Muscle layer of colon (tissue), 2 donors: Measurements from ENCODE around the gene PWP1.

Source experiments
- H3K27ac ChIP-seq: one replicate; pipeline ENCODE4 v1.7.0; 2013; ENCODE audit warnings: low read depth, mild to moderate bottlenecking, low read length, moderate library complexity
- H3K27me3 ChIP-seq, 2 donors: one replicate each; pipeline ENCODE4 v1.7.0; 2013; ENCODE audit warnings: low read length in 2 of 2, mild to moderate bottlenecking in 2 of 2; ENCODE audit not compliant: insufficient read depth in 2 of 2, control insufficient read depth in 1 of 2
- H3K36me3 ChIP-seq: one replicate; pipeline ENCODE4 v1.7.0; 2013; ENCODE audit warnings: mild to moderate bottlenecking, low read length; ENCODE audit not compliant: insufficient read depth
- H3K4me1 ChIP-seq: one replicate; pipeline ENCODE4 v1.7.0; 2013; ENCODE audit warnings: mild to moderate bottlenecking, low read length; ENCODE audit not compliant: insufficient read depth
- H3K4me3 ChIP-seq, 2 donors: one replicate each; pipeline ENCODE4 v1.7.0; 2013; ENCODE audit warnings: low read length in 2 of 2, low read depth in 1 of 2, mild to moderate bottlenecking in 1 of 2, moderate library complexity in 1 of 2
- H3K9ac ChIP-seq: one replicate; pipeline ENCODE4 v1.7.0; 2013; ENCODE audit warnings: low read length
- H3K9me3 ChIP-seq: one replicate; pipeline ENCODE4 v1.7.0; 2013; ENCODE audit warnings: mild to moderate bottlenecking, low read length
- donor health status: abdominal sarcoma.
- donor health status: Adenocarcinoma of cecum.

PWP1 gene

DNA sequence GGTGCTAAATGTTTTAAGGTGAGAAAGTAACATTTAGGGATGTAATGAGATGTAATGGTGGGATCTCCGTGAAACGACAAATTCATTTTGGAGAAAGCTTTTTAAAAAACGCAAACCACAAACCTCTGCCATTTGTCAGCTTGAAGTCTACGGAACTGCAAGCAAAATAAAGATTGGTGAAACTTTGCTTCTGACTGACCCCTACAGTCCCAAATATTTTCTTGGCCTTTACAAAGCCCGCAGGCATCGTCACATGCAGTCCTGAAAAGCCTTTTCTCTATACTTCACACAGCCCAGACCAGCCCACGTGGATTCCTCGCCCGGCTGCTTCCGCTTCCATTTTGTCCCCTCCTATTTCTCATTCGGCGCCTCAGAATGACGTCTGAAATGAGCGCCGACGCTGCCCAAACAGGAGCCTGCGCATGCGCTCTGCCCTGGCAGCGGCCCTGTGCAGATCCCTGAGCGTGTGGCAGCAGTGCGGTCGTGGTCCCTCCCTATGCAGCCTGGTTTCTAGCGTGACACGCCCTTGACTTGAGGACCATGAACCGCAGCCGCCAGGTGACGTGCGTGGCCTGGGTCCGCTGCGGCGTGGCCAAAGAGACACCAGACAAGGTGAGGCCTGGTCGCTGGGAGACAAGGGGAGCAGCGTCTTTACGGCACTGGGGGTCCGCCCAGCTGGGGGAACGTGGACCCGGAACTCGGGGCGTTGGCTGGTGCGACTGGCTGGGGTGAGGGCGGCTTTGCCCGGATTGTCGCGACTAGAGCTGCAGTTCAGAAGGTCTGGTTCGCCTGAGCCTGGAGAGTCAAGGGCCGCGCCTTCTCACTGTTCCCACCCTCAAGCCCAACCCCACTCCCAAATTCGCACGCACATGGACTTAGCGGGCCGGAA, at the start of gene PWP1:
PWP1 (plus strand) TSS at position 440 of the 889 bp plus-strand sequence; CDS start at position 541, 101 bp downstream.
- Histone ChIP-seq H3K4me3 (peak within 1 kb of the TSS; percentile 83 to 88), H3K36me3 (peaks cover 24% of the 10 kb centered on the region), H3K9me3 (no peaks in the 10 kb centered on the region), H3K27me3 (no peaks in the 10 kb centered on the region), H3K4me1 (peaks cover 20% of the 10 kb centered on the region), H3K9ac (peak within 1 kb of the TSS; percentile 94), H3K27ac (peak within 1 kb of the TSS; percentile 62)

DNA sequence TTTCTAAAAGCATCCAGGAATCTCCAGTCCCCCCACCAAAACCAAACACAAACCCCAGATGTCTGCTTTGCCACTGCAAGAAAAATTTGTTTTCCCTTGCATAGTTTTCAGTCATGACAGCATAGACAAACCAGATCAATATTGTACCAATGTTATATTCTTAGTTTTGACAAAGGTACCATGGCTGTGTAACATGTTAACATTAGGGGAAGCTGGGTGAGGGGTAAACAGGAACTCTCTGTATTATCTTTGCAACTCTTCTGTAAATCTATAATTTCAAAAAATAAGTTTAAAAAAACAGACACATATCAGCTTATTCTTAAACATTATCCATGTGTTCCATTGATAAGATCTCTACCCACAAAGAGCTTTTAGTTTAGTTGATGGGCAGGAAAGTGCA, 44.4 kb upstream of the PWP1 start:
- Histone ChIP-seq H3K27me3 (no peaks in the 10 kb centered on the region), H3K27ac (no peak overlapping the region), H3K9me3 (no peaks in the 10 kb centered on the region), H3K4me1 (no peaks in the 10 kb centered on the region), H3K36me3 (no peaks in the 10 kb centered on the region), H3K4me3 (no peak overlapping the region), H3K9ac (no peak overlapping the region)

DNA sequence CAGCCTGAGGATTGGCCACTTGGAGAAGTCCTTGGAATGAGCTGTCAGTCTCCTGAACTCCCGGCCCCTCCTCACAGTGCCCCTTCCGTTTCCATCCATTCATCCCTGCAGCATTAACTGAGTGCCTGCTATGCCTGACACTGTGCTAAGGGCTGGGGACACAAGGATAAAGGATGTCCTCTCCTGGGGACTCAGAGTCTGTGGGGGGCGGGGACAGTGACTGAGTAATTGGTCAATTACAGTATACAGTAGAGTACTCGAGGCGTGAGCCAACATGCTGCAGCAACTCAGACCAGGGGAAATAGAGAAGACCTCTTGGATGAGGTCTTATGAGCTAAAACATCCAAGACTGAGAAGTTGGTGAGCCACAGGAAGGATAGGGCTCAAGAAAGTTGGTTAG, 43.4 kb upstream of the PWP1 start:
- Histone ChIP-seq H3K4me1 (no peaks in the 10 kb centered on the region), H3K27ac (no peak overlapping the region), H3K36me3 (no peaks in the 10 kb centered on the region), H3K9me3 (no peaks in the 10 kb centered on the region), H3K27me3 (no peaks in the 10 kb centered on the region), H3K9ac (no peak overlapping the region), H3K4me3 (no peak overlapping the region)

DNA sequence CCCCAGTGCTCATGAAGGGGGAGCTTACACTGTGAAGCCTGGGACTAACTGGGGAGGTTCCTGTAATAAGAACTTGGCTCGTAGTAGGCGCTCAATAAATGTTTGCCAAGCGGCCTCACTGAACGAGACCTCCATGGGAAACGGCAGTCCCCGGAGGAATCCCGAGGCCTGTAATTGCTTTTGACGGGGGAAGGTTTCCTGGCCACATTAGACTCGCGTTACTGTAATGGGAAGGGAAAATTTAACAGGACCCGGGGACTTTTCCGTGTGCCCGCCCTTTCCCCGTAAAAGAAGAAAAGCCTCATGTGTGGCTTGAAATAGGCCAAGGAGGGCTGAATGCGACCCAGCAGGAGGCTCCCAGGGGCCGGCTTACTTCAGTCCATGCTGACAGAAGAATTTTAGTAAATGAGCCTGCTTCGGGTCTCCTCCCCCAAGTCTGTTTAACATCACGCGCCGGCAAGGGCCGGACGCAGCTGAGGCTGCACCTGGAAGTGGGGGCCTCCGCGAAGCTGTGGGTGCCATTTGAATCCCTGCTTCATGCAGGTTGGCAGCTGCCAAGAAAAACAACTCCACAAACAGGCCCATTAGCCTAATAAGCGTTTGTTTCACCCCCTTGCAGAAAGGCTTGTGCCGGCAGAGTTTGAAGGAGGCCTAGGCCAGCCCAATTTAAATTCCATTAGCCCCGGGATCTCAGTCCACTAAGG, 39.8 kb upstream of the PWP1 start:
- H3K9ac ChIP-seq = no peak overlapping the region
- H3K27me3 ChIP-seq = no peaks in the 10 kb centered on the region
- no peaks in the 10 kb centered on the region for H3K4me1 ChIP-seq
- peak overlapping the region; percentile 7 for H3K27ac ChIP-seq
- no peak overlapping the region for H3K4me3 ChIP-seq
- H3K36me3 ChIP-seq = no peaks in the 10 kb centered on the region
- no peaks in the 10 kb centered on the region for H3K9me3 ChIP-seq

DNA sequence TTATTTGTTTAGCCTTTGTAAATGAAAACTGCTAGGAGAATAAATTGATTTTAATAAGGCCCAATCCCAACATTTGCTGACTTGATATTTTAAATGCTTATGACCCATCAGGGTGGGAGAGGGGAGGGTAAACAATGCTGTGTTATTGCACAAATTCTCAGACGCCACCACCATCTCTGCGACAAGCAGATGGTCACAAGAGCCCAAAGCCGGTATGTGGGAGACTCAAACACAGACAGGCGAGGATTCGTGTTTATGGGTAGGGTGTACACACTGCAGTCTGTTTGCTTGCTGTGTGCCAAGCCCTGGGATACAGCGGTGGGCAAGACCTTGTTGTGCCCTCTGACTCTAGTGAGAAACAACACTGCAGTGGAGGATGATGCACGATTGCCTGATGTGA, 39.2 kb upstream of the PWP1 start:
- no peaks in the 10 kb centered on the region for H3K9me3 ChIP-seq
- no peak overlapping the region for H3K4me3 ChIP-seq
- H3K27ac ChIP-seq = no peak overlapping the region
- no peaks in the 10 kb centered on the region for H3K36me3 ChIP-seq
- H3K4me1 ChIP-seq = no peaks in the 10 kb centered on the region
- no peak overlapping the region for H3K9ac ChIP-seq
- H3K27me3 ChIP-seq = no peaks in the 10 kb centered on the region

DNA sequence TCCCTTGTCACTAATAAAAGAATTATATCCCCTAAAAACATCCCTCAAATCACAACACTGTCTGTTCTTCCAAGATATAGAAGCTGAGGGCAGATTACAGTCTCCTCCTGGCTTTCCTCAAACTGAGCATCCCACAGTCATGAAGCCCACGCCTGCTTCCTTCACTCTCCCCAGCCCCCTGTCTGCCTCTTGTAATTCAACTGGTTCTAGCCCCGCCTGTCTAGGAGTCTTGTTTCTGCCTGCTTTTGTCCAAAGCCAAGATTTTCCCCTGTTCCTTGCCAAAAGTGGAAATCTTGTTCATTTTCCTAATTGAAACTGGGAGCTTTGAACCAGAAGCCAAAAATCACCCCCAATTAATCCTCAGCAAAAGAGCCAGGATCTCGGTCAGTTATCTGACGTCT, 35.9 kb upstream of the PWP1 start:
- no peak overlapping the region for H3K4me3 ChIP-seq
- H3K9ac ChIP-seq = no peak overlapping the region

DNA sequence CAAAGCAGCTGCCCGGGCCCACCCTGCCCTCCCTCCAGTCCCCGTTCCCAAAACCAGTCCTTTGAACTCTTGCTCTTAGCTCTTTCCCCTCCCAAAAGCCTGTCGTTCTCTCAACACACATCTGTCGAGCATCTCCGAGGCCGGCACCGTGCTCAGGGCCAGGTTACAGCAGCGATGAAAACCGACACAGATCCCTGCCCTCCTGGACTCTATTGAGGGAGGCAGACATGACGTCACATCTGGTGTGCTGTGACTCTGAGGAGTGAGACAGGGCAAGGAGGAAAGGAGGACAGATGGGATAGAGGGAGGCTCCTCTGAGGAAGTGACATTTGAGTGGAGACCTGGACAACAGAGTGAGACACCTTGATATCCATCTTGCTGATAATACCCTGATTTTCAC, 34.6 kb upstream of the PWP1 start:
- H3K4me1 ChIP-seq = no peaks in the 10 kb centered on the region
- H3K36me3 ChIP-seq = no peaks in the 10 kb centered on the region
- H3K9me3 ChIP-seq = no peaks in the 10 kb centered on the region
- H3K4me3 ChIP-seq = no peak overlapping the region
- no peak overlapping the region for H3K9ac ChIP-seq
- H3K27ac ChIP-seq = no peak overlapping the region
- no peaks in the 10 kb centered on the region for H3K27me3 ChIP-seq

More for the DNA sequence above, 35.9 kb upstream of the PWP1 start:
- Histone ChIP-seq H3K27me3 (no peaks in the 10 kb centered on the region), H3K9me3 (no peaks in the 10 kb centered on the region), H3K27ac (no peak overlapping the region), H3K36me3 (no peaks in the 10 kb centered on the region), H3K4me1 (no peaks in the 10 kb centered on the region)

DNA sequence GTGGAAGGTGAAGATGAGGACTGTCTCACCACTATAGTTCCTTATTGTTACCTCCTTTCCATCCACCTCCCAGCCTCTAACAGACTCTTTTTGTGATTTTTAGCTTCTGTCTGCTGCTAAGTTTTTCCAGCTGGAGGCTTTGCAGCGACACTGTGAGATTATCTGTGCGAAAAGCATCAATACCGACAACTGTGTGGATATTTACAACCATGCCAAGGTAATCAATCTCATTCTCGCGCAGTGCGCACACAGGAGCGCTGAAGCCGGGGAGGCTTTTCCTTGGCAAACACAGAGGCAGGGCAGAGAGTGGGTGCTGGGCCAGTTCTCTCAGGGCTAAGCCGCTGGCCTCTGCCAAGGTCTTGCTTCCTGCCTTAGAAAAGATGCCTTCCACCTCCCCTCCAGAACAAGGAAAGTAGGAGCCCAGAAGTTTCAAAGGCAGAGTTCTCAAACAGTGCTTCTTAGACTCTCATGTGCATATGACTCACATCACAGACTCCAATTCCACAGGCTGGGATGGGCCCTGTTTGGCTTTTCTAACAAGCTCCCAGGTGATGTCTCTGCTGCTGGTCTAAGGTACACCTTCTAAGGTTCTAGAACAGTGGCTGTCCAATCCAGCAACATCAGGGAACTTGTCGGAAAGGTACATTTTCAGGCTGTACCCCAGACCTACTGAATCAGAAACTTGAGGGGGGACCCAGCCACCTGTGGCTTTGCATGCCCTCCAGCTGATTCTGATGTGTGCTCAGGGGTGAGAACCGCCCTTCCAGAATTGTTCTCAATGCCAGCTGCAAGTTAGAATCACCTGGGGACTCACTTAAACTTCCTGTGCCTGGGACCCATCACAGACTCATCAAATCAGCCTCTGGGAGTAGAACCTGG, 33.8 kb upstream of the PWP1 start:
- Histone ChIP-seq H3K4me3 (no peak overlapping the region), H3K4me1 (no peaks in the 10 kb centered on the region), H3K36me3 (no peaks in the 10 kb centered on the region), H3K9ac (no peak overlapping the region), H3K27ac (no peak overlapping the region), H3K27me3 (no peaks in the 10 kb centered on the region), H3K9me3 (no peaks in the 10 kb centered on the region)

DNA sequence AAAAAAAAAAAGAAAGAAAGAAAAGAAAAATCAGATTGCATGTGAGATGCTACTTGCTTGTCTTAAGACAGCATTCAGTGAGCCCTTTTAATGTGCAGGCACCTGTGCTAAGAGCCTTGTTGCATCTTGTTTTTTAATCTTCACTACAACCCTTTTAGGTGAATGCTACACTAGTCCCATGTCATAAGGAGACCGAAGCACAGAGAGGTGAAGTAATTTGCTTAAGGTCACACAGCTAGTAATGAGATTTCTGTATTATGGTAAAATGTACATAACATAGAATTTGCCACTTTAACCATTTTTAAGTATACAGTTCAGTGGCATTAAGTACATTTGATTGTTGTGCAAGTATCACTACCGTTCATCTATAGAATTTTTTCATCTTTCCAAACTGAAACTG, 32.1 kb upstream of the PWP1 start:
- H3K9ac ChIP-seq = no peak overlapping the region
- no peak overlapping the region for H3K27ac ChIP-seq
- no peak overlapping the region for H3K4me3 ChIP-seq
- no peaks in the 10 kb centered on the region for H3K9me3 ChIP-seq
- no peaks in the 10 kb centered on the region for H3K4me1 ChIP-seq
- no peaks in the 10 kb centered on the region for H3K27me3 ChIP-seq
- H3K36me3 ChIP-seq = no peaks in the 10 kb centered on the region

DNA sequence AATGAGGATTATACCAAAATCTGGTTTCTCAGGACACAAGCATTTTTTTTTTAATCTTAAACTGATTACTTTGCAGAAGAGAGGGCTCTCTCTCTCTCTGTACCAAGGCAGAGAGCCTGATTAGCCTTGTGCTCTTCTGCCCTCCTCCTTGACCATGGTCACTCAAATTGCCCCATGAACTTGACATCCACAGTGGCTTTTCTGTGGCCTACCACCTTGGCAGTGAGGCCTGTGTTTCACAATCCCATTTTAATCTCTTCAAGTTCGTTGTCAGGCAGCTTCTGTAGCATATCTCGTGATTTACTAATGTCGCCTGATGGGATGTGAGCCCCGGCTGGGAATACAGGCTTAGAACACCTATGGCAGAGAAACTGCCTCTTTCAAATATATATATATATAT, 30.7 kb upstream of the PWP1 start:
- no peaks in the 10 kb centered on the region for H3K9me3 ChIP-seq
- no peak overlapping the region for H3K27ac ChIP-seq
- no peak overlapping the region for H3K4me3 ChIP-seq
- H3K27me3 ChIP-seq = no peaks in the 10 kb centered on the region
- H3K4me1 ChIP-seq = no peaks in the 10 kb centered on the region
- no peak overlapping the region for H3K9ac ChIP-seq
- no peaks in the 10 kb centered on the region for H3K36me3 ChIP-seq
